DMS 273 (cell line): Measurements from ENCODE around the gene ZNF384.
A peak's percentile ranks its signal among the peaks of the same experiment; 100 is the strongest.

ENCODE experiments used
- DNase-seq: peaks from one replicate; lab custom pipeline; 2025; ENCODE audit not compliant: unreplicated experiment; lab: John Stamatoyannopoulos, UW

The ZNF384 gene

GRCh38 chr12:6699259-6699988 lies 10.2 kb upstream of the ZNF384 start:
- no peak for DNase-seq

GRCh38 chr12:6698352-6699046 lies 9.3 kb upstream of the ZNF384 start:
- DNase-seq: no peak

GRCh38 chr12:6697584-6698351 lies 8.6 kb upstream of the ZNF384 start:
- peak; percentile 75 for DNase-seq

- DNase-seq: no peak
Measured at GRCh38 chr12:6696690-6697583, 7.8 kb upstream of the ZNF384 start.

- DNase-seq: no peak
Measured at GRCh38 chr12:6695313-6696045, 6.3 kb upstream of the ZNF384 start.

GRCh38 chr12:6694701-6695100 lies 5.5 kb upstream of the ZNF384 start:
- DNase-seq: no peak

- DNase-seq: no peak
Measured at GRCh38 chr12:6693832-6694355, 4.7 kb upstream of the ZNF384 start.

GRCh38 chr12:6692888-6693287 lies 3.7 kb upstream of the ZNF384 start:
- peak; percentile 4 for DNase-seq

GRCh38 chr12:6691473-6691872 lies 2.3 kb upstream of the ZNF384 start:
- DNase-seq: no peak

- DNase-seq: peak; percentile 68
Measured at GRCh38 chr12:6688543-6688998, 604 bp downstream of the ZNF384 start.

GRCh38 chr12:6685814-6686213 lies 3.4 kb downstream of the ZNF384 start:
- no peak for DNase-seq

- DNase-seq: peak; percentile 66
Measured at GRCh38 chr12:6684609-6685008, 4.6 kb downstream of the ZNF384 start.

- no peak for DNase-seq
Measured at GRCh38 chr12:6676962-6677361, 12.2 kb downstream of the ZNF384 start.

- no peak for DNase-seq
Measured at GRCh38 chr12:6672143-6672542, 17.0 kb downstream of the ZNF384 start.

GRCh38 chr12:6667559-6668210 lies 21.5 kb downstream of the ZNF384 start:
- no peak for DNase-seq

- DNase-seq: no peak
Measured at GRCh38 chr12:6666211-6666610, 23.0 kb downstream of the ZNF384 start.

GRCh38 chr12:6664902-6665301 lies 24.3 kb downstream of the ZNF384 start:
- DNase-seq: no peak

GRCh38 chr12:6662906-6663742 lies 26.1 kb downstream of the ZNF384 start, which contains the start of gene ING4:
ING4 (minus strand) TSS chr12:6663119; CDS start chr12:6663101, 18 bp downstream.
- DNase-seq: peak; percentile 99

GRCh38 chr12:6662602-6662905 lies 26.6 kb downstream of the ZNF384 start:
- no peak for DNase-seq
